K562 (cell line): Measurements from ENCODE around the gene GCNT2. TPM values are rescaled to one million over a fixed set of nuclear protein-coding genes. Genes with fewer than 3 reads are reported as not detected.

Experiments
- ATAC-seq: fragments of 200-7000 bp; cut with Tn5 transposase; 3 replicates; pipeline ENCODE4 v1.9.1; 2020; ENCODE audit warnings: moderate library complexity
- BruUV-seq: library from RNA; stranded (reverse); fragments of 400-500 nt; replicated peaks from 2 replicates; lab custom pipeline; 2021; lab: Mats Ljungman, UMichigan
- CTCF ChIA-PET: fragments of 300-600 bp; formaldehyde crosslinking; extraction: SDS; loops from one replicate; lab custom pipeline; 2021; ENCODE audit warnings: low intra/inter-chr PET ratio; lab: Yijun Ruan, JAX
- POLR2A ChIA-PET: fragments of 300-600, 350-650 bp; sonication (Branson Sonifier 250); formaldehyde crosslinking; extraction: SDS; loops from one replicate; lab custom pipeline; 2021; ENCODE audit warnings: antibody characterized with exemption, inconsistent platforms; lab: Yijun Ruan, JAX
- DNase-seq, 4 experiments: peaks; one replicate each; pipeline versions ENCODE4 v3.0.0 to v3.0.0-alpha.2; 2011 to 2018; ENCODE audit warnings: low spot score in 3 of 4, mixed read lengths in 3 of 4; ENCODE audit errors: extremely low read depth in 1 of 4
- FAIRE-seq: peaks from 2 replicates; lab custom pipeline; 2011; peaks lifted over from hg19 to GRCh38; lab: Jason Lieb, UNC
- H2AFZ ChIP-seq: 2 replicates; pipeline ENCODE4 v1.6.0; 2011; ENCODE audit warnings: low read depth, low read length, control low read depth, inconsistent platforms
- H3K27ac ChIP-seq: fragments of 200-600 bp; 3 replicates; pipeline ENCODE4 v1.8.0; 2011; ENCODE audit warnings: low read depth, mild to moderate bottlenecking, control low read depth, inconsistent platforms, low read length, moderate library complexity, mixed read lengths; ENCODE audit errors: extremely low read depth
- H3K27me3 ChIP-seq, 2 experiments: fragments of 300-600 bp in 1 of 2; 2 replicates in 1 of 2; 3 replicates in 1 of 2; pipeline versions ENCODE4 v1.6.0 to v1.8.0; 2011; ENCODE audit warnings: inconsistent platforms in 2 of 2, low read length in 2 of 2, mild to moderate bottlenecking in 1 of 2, mixed read lengths in 1 of 2, moderate library complexity in 1 of 2; ENCODE audit not compliant: control insufficient read depth in 2 of 2, insufficient read depth in 2 of 2
- H3K36me3 ChIP-seq: fragments of 300-600 bp; 3 replicates; pipeline ENCODE4 v1.8.0; 2011; ENCODE audit warnings: mild to moderate bottlenecking, low read length, inconsistent platforms; ENCODE audit not compliant: control insufficient read depth, insufficient read depth
- H3K4me1 ChIP-seq, 2 experiments: fragments of 200-600 bp in 1 of 2; replicated peaks in 1 of 2; 2 replicates in 1 of 2; 3 replicates in 1 of 2; pipeline versions ENCODE4 v1.5.1 to v1.8.0; 2011; ENCODE audit warnings: inconsistent platforms in 2 of 2, low read length in 2 of 2, mild to moderate bottlenecking in 1 of 2, mixed read lengths in 1 of 2, moderate library complexity in 1 of 2; ENCODE audit not compliant: control insufficient read depth in 2 of 2, insufficient read depth in 2 of 2
- H3K4me2 ChIP-seq: 2 replicates; pipeline ENCODE4 v1.6.1; 2011; ENCODE audit warnings: low read length, control low read depth, inconsistent platforms, mixed read lengths; ENCODE audit not compliant: insufficient read depth
- H3K4me3 ChIP-seq: fragments of 200-600 bp; sonication (generic), shearing (Covaris generic); 2 replicates; pipeline ENCODE4 v1.5.1; 2016; ENCODE audit warnings: control low read depth, inconsistent platforms
- H3K79me2 ChIP-seq: fragments of 200-600 bp; 3 replicates; pipeline ENCODE4 v1.8.0; 2011; ENCODE audit warnings: low read length, inconsistent platforms; ENCODE audit not compliant: control insufficient read depth, insufficient read depth
- H3K9ac ChIP-seq, 2 experiments: 2 replicates each; pipeline versions ENCODE4 v1.6.0 to v1.6.1; 2011; ENCODE audit warnings: low read depth in 2 of 2, low read length in 2 of 2, control low read depth in 1 of 2, inconsistent platforms in 1 of 2, mild to moderate bottlenecking in 1 of 2, mixed read lengths in 1 of 2; ENCODE audit not compliant: insufficient read depth in 1 of 2
- H3K9me1 ChIP-seq: one replicate; pipeline ENCODE4 v1.6.0; 2011; ENCODE audit warnings: inconsistent platforms, mild to moderate bottlenecking, low read length, moderate library complexity; ENCODE audit not compliant: control insufficient read depth, insufficient read depth
- H3K9me3 ChIP-seq: replicated peaks from 2 replicates; pipeline ENCODE4 v1.5.1; 2011; ENCODE audit warnings: low read depth, low read length, inconsistent platforms; ENCODE audit not compliant: control insufficient read depth, insufficient read depth
- H4K20me1 ChIP-seq: replicated peaks from 2 replicates; pipeline ENCODE4 v1.6.1; 2011; ENCODE audit warnings: low read length, inconsistent platforms, mixed read lengths; ENCODE audit not compliant: control insufficient read depth, insufficient read depth
- ARID1B ChIP-seq: fragments of 450-650 bp; IDR thresholded peaks from 2 replicates; pipeline ENCODE4 v1.6.1; 2016; ENCODE audit warnings: antibody characterized with exemption, mild to moderate bottlenecking, inconsistent platforms
- FOXK1 ChIP-seq: sonication (generic); formaldehyde crosslinking; IDR thresholded peaks from 2 replicates; pipeline ENCODE4 v1.8.0; 2022; ENCODE audit warnings: missing genetic modification reagents, mild to moderate bottlenecking, borderline replicate concordance
- NCOA1 ChIP-seq: fragments of 450-650 bp; IDR thresholded peaks from 2 replicates; pipeline ENCODE4 v1.6.1; 2016; ENCODE audit warnings: low read depth
- PHB ChIP-seq: fragments of 250-450 bp; sonication (Bioruptor Pico); IDR thresholded peaks from 2 replicates; pipeline ENCODE4 v1.5.0; 2021
- RAD21 ChIP-seq, 2 experiments: fragments of 250-450 bp in 1 of 2; fragments of 450-650 bp in 1 of 2; sonication (Bioruptor Pico) in 1 of 2; formaldehyde crosslinking in 1 of 2; IDR thresholded peaks in 1 of 2; conservative IDR thresholded peaks in 1 of 2; 2 replicates each; pipeline versions ENCODE4 v1.4.0 to v1.8.0; 2020 to 2022; ENCODE audit warnings: mild to moderate bottlenecking in 2 of 2, moderate library complexity in 1 of 2
- RCOR1 ChIP-seq, 2 experiments: IDR thresholded peaks; 2 replicates each; pipeline ENCODE4 v1.6.1; 2012; ENCODE audit warnings: low read depth in 2 of 2, low read length in 2 of 2, borderline replicate concordance in 1 of 2, improper control_type of control experiment in 1 of 2
- SAP30 ChIP-seq: fragments of 200-600 bp; sonication (generic); IDR thresholded peaks from 2 replicates; pipeline ENCODE4 v1.6.1; 2012; ENCODE audit warnings: borderline replicate concordance, low read depth, mild to moderate bottlenecking, moderate library complexity, low read length, control low read depth, inconsistent platforms; ENCODE audit not compliant: insufficient read depth, poor library complexity, severe bottlenecking
- TBP ChIP-seq: optimal IDR thresholded peaks from 2 replicates; pipeline ENCODE3; 2011; ENCODE audit warnings: low read depth, low read length, improper control_type of control experiment
- THRAP3 ChIP-seq: fragments of 450-650 bp; IDR thresholded peaks from 2 replicates; pipeline ENCODE4 v1.6.1; 2016; ENCODE audit warnings: mild to moderate bottlenecking, inconsistent platforms, borderline replicate concordance
- ZNF121 ChIP-seq: sonication (generic); formaldehyde crosslinking; conservative IDR thresholded peaks from 2 replicates; pipeline ENCODE4 v1.8.0; 2022; ENCODE audit warnings: missing genetic modification reagents
- ZNF133 ChIP-seq: fragments of 250-450 bp; sonication (Bioruptor Pico); IDR thresholded peaks from 2 replicates; pipeline ENCODE4 v1.4.0; 2020; ENCODE audit warnings: mild to moderate bottlenecking
- ZNF146 ChIP-seq: IDR thresholded peaks from one replicate; pipeline ENCODE4 v1.6.1; 2018; ENCODE audit warnings: missing compliant biosample characterization; ENCODE audit not compliant: unreplicated experiment
- ZNF174 ChIP-seq: fragments of 250-450 bp; sonication (Bioruptor Pico); IDR thresholded peaks from 2 replicates; pipeline ENCODE4 v1.4.0; 2020; ENCODE audit warnings: mild to moderate bottlenecking
- ZNF3 ChIP-seq: fragments of 250-450 bp; sonication (Bioruptor Pico); IDR thresholded peaks from 2 replicates; pipeline ENCODE4 v1.5.0; 2021; ENCODE audit warnings: mild to moderate bottlenecking, moderate library complexity
- ZNF76 ChIP-seq: fragments of 250-450 bp; sonication (Bioruptor Pico); IDR thresholded peaks from 2 replicates; pipeline ENCODE4 v1.4.0; 2020; ENCODE audit warnings: mild to moderate bottlenecking, moderate library complexity, borderline replicate concordance
- WGBS: fragments of 100-300 bp; shearing (Covaris generic); methylation state at CpG from one replicate; pipeline ENCODE4 v1.1.6; 2016; ENCODE audit warnings: low coverage, mixed read lengths; ENCODE audit not compliant: insufficient coverage; ENCODE audit errors: missing lambda C conversion rate; 5-methylcytosine and 5-hydroxymethylcytosine counted together
- in situ Hi-C: fragments of 300-500 bp; cut with MboI; formaldehyde crosslinking; loops from 4 replicates; pipeline ENCODE4 v1.15.0; 2018; ENCODE audit warnings: inconsistent platforms, mixed read lengths
- intact Hi-C: fragments of 100-400 bp; cut with micrococcal nuclease; formaldehyde crosslinking; loops from 2 replicates; pipeline ENCODE4 v1.14.2; 2022
- polyA plus RNA-seq, 8 experiments: library from polyadenylated mRNA; depleted of rRNA in 4 of 8; stranded (reverse) in 5 of 8; unstranded in 3 of 8; fragments of >200 nt; fragmentation: Nextera tagmentation in 2 of 8; fragmentation: Illumina TruSeq in 1 of 8; extraction: Ambion mirVana in 2 of 8; extraction: Trizol in 1 of 8; gene quantifications; 2 replicates each; pipeline versions ENCODE4 v1.2.1 to v1.2.3, GENCODE V29; 2011 to 2014; ENCODE audit warnings: inconsistent platforms in 1 of 8, missing spikeins in 1 of 8
- total RNA-seq, 7 experiments: library from RNA; depleted of rRNA in 6 of 7; stranded (reverse); fragments of >200 nt in 6 of 7; fragmentation: Illumina TruSeq in 2 of 7; extraction: Trizol in 2 of 7; gene quantifications; 2 replicates each; pipeline versions ENCODE4 v1.2.1 to v1.2.3, GENCODE V29; 2011 to 2021; ENCODE audit warnings: low replicate concordance in 1 of 7
- TF ChIP-seq, protein P1 (sequence below): fragments of 250-450 bp; sonication (Bioruptor Pico); IDR thresholded peaks from 2 replicates; pipeline ENCODE4 v1.8.0; 2021; ENCODE audit warnings: mild to moderate bottlenecking, moderate library complexity
- TF ChIP-seq, protein P2 (sequence below): fragments of 250-450 bp; sonication (Bioruptor Pico); IDR thresholded peaks from 2 replicates; pipeline ENCODE4 v1.4.0; 2020; ENCODE audit warnings: mild to moderate bottlenecking
- TF ChIP-seq, protein P3 (sequence below): fragments of 250-450 bp; sonication (Bioruptor Pico); IDR thresholded peaks from 2 replicates; pipeline ENCODE4 v1.5.0; 2021

Gene GCNT2
- total and polyA plus RNA-seq, 9 of the 15 experiments (the other 6 are each of a cell fraction or from before 2014, with no cell fraction given), result 0.78 to 2.6 (median 1.6) TPM

GRCh38 chr6:10552270-10552810, 31.2 kb downstream of the GCNT2 start (continued):
- no peak for TF ChIP-seq ZNF146 (CRISPR knock-in tag)
- no peak for TF ChIP-seq SAP30

- peaks cover 28 to 36% of the 10 kb centered on the region in 2 experiments for H3K27me3 ChIP-seq
- no peak for DNase-seq
- H3K27ac ChIP-seq, result no peak overlapping the region
- in situ Hi-C loops, result no loop called here
- intact Hi-C loops, result no loop called here
- no peaks in the 10 kb centered on the region for H3K4me1 ChIP-seq
- H3K36me3 ChIP-seq, result no peaks in the 10 kb centered on the region
- no peak for ATAC-seq
- no peak overlapping the region for H3K9ac ChIP-seq
- H3K4me3 ChIP-seq, result no peak overlapping the region
- no peaks in the 10 kb centered on the region for H3K79me2 ChIP-seq
- no peak overlapping the region for H3K4me2 ChIP-seq
- TF ChIP-seq FOXK1 (CRISPR knock-in tag) (no peak), ZNF3 (CRISPR knock-in tag) (no peak), ARID1B (no peak), RAD21 (CRISPR knock-in tag; conservative IDR thresholded peaks at IDR 0.05 in 1 of 2, IDR thresholded peaks at IDR 0.05 in 1 of 2) (no peak), ZNF174 (CRISPR knock-in tag) (no peak), ZNF76 (CRISPR knock-in tag) (no peak), THRAP3 (no peak), NCOA1 (no peak), RCOR1 (IDR thresholded peaks at IDR 0.05; ENCODE audit: borderline replicate concordance in 1 of 2, low read depth in 2 of 2, low read length in 2 of 2) (no peak), TBP (no peak), ZNF121 (CRISPR knock-in tag) (no peak), PHB (CRISPR knock-in tag) (no peak), ZNF133 (CRISPR knock-in tag) (no peak)
- TF ChIP-seq, protein P1, sequence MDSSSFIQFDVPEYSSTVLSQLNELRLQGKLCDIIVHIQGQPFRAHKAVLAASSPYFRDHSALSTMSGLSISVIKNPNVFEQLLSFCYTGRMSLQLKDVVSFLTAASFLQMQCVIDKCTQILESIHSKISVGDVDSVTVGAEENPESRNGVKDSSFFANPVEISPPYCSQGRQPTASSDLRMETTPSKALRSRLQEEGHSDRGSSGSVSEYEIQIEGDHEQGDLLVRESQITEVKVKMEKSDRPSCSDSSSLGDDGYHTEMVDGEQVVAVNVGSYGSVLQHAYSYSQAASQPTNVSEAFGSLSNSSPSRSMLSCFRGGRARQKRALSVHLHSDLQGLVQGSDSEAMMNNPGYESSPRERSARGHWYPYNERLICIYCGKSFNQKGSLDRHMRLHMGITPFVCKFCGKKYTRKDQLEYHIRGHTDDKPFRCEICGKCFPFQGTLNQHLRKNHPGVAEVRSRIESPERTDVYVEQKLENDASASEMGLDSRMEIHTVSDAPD (CRISPR knock-in tag), result no peak
- TF ChIP-seq, protein P2, sequence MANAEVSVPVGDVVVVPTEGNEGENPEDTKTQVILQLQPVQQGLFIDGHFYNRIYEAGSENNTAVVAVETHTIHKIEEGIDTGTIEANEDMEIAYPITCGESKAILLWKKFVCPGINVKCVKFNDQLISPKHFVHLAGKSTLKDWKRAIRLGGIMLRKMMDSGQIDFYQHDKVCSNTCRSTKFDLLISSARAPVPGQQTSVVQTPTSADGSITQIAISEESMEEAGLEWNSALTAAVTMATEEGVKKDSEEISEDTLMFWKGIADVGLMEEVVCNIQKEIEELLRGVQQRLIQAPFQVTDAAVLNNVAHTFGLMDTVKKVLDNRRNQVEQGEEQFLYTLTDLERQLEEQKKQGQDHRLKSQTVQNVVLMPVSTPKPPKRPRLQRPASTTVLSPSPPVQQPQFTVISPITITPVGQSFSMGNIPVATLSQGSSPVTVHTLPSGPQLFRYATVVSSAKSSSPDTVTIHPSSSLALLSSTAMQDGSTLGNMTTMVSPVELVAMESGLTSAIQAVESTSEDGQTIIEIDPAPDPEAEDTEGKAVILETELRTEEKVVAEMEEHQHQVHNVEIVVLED (CRISPR knock-in tag), result no peak
- TF ChIP-seq, protein P3, sequence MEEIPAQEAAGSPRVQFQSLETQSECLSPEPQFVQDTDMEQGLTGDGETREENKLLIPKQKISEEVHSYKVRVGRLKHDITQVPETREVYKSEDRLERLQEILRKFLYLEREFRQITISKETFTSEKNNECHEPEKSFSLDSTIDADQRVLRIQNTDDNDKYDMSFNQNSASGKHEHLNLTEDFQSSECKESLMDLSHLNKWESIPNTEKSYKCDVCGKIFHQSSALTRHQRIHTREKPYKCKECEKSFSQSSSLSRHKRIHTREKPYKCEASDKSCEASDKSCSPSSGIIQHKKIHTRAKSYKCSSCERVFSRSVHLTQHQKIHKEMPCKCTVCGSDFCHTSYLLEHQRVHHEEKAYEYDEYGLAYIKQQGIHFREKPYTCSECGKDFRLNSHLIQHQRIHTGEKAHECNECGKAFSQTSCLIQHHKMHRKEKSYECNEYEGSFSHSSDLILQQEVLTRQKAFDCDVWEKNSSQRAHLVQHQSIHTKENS (CRISPR knock-in tag), result no peak
- ChIA-PET POLR2A (no interaction called here), CTCF (no interaction called here)
- H4K20me1 ChIP-seq, result no peaks in the 10 kb centered on the region
- no peak for FAIRE-seq
- H3K9me3 ChIP-seq, result no peaks in the 10 kb centered on the region
- H2AFZ ChIP-seq, result no peak overlapping the region
- no TSS peak for BruUV-seq
- 47% methylated on average over 1 of the region's 1 CpG for WGBS
- no peaks in the 10 kb centered on the region for H3K9me1 ChIP-seq
Measured at GRCh38 chr6:10553871-10554270, 32.7 kb downstream of the GCNT2 start.
